Naive thymus-derived CD8-positive, alpha-beta T cell (primary cell): ENCODE data around the gene ASAP2. TPM values are rescaled to one million over a fixed set of nuclear protein-coding genes. Genes with fewer than 3 reads are reported as not detected.
A peak's percentile ranks its signal among the peaks of the same experiment; 100 is the strongest.

ENCODE experiments used
- ATAC-seq, 2 donors: fragments of 150-1000 bp; cut with Tn5 transposase in 1 of 2; sonication (Bioruptor Pico), chemical (Tn5 transposase) in 1 of 2; 1 replicate in 1 of 2; 2 replicates in 1 of 2; pipeline ENCODE4 v1.10.0; 2021; ENCODE audit warnings: mild to moderate bottlenecking in 2 of 2, moderate library complexity in 2 of 2
- POLR2A ChIA-PET: fragments of 350-600 bp; sonication (Branson Sonifier 250); formaldehyde crosslinking; loops from one replicate; lab custom pipeline; 2021; ENCODE audit warnings: antibody characterized with exemption; lab: Charles Lee
- DNase-seq, 10 donors: peaks; one replicate each; pipeline versions ENCODE4 v3.0.0 to v3.0.0-alpha.2; 2020 to 2022
- H3K27ac Mint-ChIP-seq, 10 donors: one replicate each; pipeline ENCODE4 v1.8.0; 2020 to 2022; ENCODE audit warnings: mild to moderate bottlenecking in 10 of 10, mixed read lengths in 10 of 10, moderate library complexity in 4 of 10, inconsistent platforms in 1 of 10
- H3K27me3 Mint-ChIP-seq, 5 donors: one replicate each; pipeline ENCODE4 v1.8.0; 2021 to 2022; ENCODE audit warnings: mixed read lengths in 5 of 5
- H3K36me3 Mint-ChIP-seq, 3 donors: one replicate each; pipeline ENCODE4 v1.8.0; 2020 to 2022; ENCODE audit warnings: mixed read lengths in 3 of 3, mild to moderate bottlenecking in 2 of 3, inconsistent platforms in 1 of 3
- H3K4me1 Mint-ChIP-seq, 4 donors: one replicate each; pipeline ENCODE4 v1.8.0; 2021 to 2022; ENCODE audit warnings: mixed read lengths in 4 of 4
- H3K4me3 Mint-ChIP-seq, 10 donors: one replicate each; pipeline ENCODE4 v1.8.0; 2020 to 2022; ENCODE audit warnings: mild to moderate bottlenecking in 10 of 10, mixed read lengths in 10 of 10, moderate library complexity in 6 of 10, inconsistent platforms in 1 of 10
- H3K9me3 Mint-ChIP-seq, 9 donors: one replicate each; pipeline ENCODE4 v1.8.0; 2020 to 2022; ENCODE audit warnings: mixed read lengths in 9 of 9, mild to moderate bottlenecking in 3 of 9, inconsistent platforms in 1 of 9, moderate library complexity in 1 of 9
- polyA plus RNA-seq, 3 donors: library from polyadenylated mRNA; unstranded; fragments of 300-500 nt; fragmentation: Illumina TruSeq; gene quantifications; one replicate each; pipeline ENCODE4 v1.2.3, GENCODE V29; 2021
- total RNA-seq, 8 experiments: library from RNA in 2 of 8; stranded (reverse) in 2 of 8; gene quantifications; one replicate each; pipeline ENCODE4 v1.2.3 and lab custom pipeline; 2021 to 2026

ASAP2 gene
- total and polyA plus RNA-seq, 5 experiments from 2014 or later = not detected

- no peak for ATAC-seq
- H3K36me3 Mint-ChIP-seq = no peaks in the 10 kb centered on the region
- H3K4me3 Mint-ChIP-seq = no peak overlapping the region
- no peaks in the 10 kb centered on the region for H3K9me3 Mint-ChIP-seq
- POLR2A ChIA-PET = no interaction called here
- peaks cover 9 to 12% (median 10%) of the 10 kb centered on the region in 5 donors for H3K27me3 Mint-ChIP-seq
- no peaks in the 10 kb centered on the region for H3K4me1 Mint-ChIP-seq
- no peak overlapping the region for H3K27ac Mint-ChIP-seq
- DNase-seq = no peak
Measured at GRCh38 chr2:9192712-9193111, 13.9 kb upstream of the ASAP2 start.

GRCh38 chr2:9194352-9194751 is 12.3 kb upstream of the ASAP2 start:
- no peak overlapping the region for H3K4me3 Mint-ChIP-seq
- H3K4me1 Mint-ChIP-seq = no peaks in the 10 kb centered on the region
- H3K27ac Mint-ChIP-seq = no peak overlapping the region
- no peaks in the 10 kb centered on the region for H3K9me3 Mint-ChIP-seq
- DNase-seq (no peak), ATAC-seq (no peak)
- H3K36me3 Mint-ChIP-seq = peaks cover 0 to 8% (median 0%) of the 10 kb centered on the region in 3 donors
- peaks cover 16 to 23% (median 21%) of the 10 kb centered on the region in 5 donors for H3K27me3 Mint-ChIP-seq
- POLR2A ChIA-PET = no interaction called here

GRCh38 chr2:9196637-9197036 is 10.0 kb upstream of the ASAP2 start:
- H3K27me3 Mint-ChIP-seq = peaks cover 28 to 39% (median 32%) of the 10 kb centered on the region in 5 donors
- ATAC-seq = no peak
- no peak for DNase-seq
- no peak overlapping the region for H3K4me3 Mint-ChIP-seq
- POLR2A ChIA-PET = no interaction called here
- no peak overlapping the region for H3K27ac Mint-ChIP-seq
- H3K36me3 Mint-ChIP-seq = peaks cover 0 to 8% (median 0%) of the 10 kb centered on the region in 3 donors
- no peaks in the 10 kb centered on the region for H3K9me3 Mint-ChIP-seq
- no peaks in the 10 kb centered on the region for H3K4me1 Mint-ChIP-seq

GRCh38 chr2:9197916-9198315 is 8.7 kb upstream of the ASAP2 start:
- ATAC-seq (no peak), DNase-seq (no peak)
- no peaks in the 10 kb centered on the region for H3K4me1 Mint-ChIP-seq
- no peaks in the 10 kb centered on the region for H3K9me3 Mint-ChIP-seq
- POLR2A ChIA-PET = no interaction called here
- peaks cover 28 to 39% (median 34%) of the 10 kb centered on the region in 5 donors for H3K27me3 Mint-ChIP-seq
- H3K27ac Mint-ChIP-seq = no peak overlapping the region
- H3K36me3 Mint-ChIP-seq = peaks cover 0 to 8% (median 0%) of the 10 kb centered on the region in 3 donors
- no peak overlapping the region for H3K4me3 Mint-ChIP-seq

GRCh38 chr2:9199716-9200632 is 6.6 kb upstream of the ASAP2 start:
- DNase-seq (no peak), ATAC-seq (no peak)
- peak overlapping the region in 1 of 10 donors; percentile 73 for H3K27ac Mint-ChIP-seq
- no peaks in the 10 kb centered on the region for H3K4me1 Mint-ChIP-seq
- H3K27me3 Mint-ChIP-seq = peaks cover 30 to 51% (median 44%) of the 10 kb centered on the region in 5 donors
- no peaks in the 10 kb centered on the region for H3K9me3 Mint-ChIP-seq
- H3K36me3 Mint-ChIP-seq = peaks cover 0 to 8% (median 0%) of the 10 kb centered on the region in 3 donors
- H3K4me3 Mint-ChIP-seq = no peak overlapping the region
- POLR2A ChIA-PET = no interaction called here

- ATAC-seq = no peak
- no peak overlapping the region for H3K27ac Mint-ChIP-seq
- H3K4me1 Mint-ChIP-seq = peaks cover 0 to 4% (median 0%) of the 10 kb centered on the region in 4 donors
- POLR2A ChIA-PET = no interaction called here
- peaks cover 30 to 55% (median 47%) of the 10 kb centered on the region in 5 donors for H3K27me3 Mint-ChIP-seq
- H3K4me3 Mint-ChIP-seq = no peak overlapping the region
- peaks cover 0 to 8% (median 0%) of the 10 kb centered on the region in 3 donors for H3K36me3 Mint-ChIP-seq
- no peaks in the 10 kb centered on the region for H3K9me3 Mint-ChIP-seq
- DNase-seq = no peak
Measured at GRCh38 chr2:9200633-9201015, 6.0 kb upstream of the ASAP2 start.

- ATAC-seq = no peak
- peaks cover 0 to 8% (median 0%) of the 10 kb centered on the region in 3 donors for H3K36me3 Mint-ChIP-seq
- peaks cover 0 to 8% (median 3%) of the 10 kb centered on the region in 4 donors for H3K4me1 Mint-ChIP-seq
Measured at GRCh38 chr2:9201185-9201891, 5.3 kb upstream of the ASAP2 start.

GRCh38 chr2:9203006-9203405 is 3.6 kb upstream of the ASAP2 start:
- POLR2A ChIA-PET = no interaction called here
- ATAC-seq = no peak
- peaks cover 0 to 8% (median 0%) of the 10 kb centered on the region in 3 donors for H3K36me3 Mint-ChIP-seq

More at GRCh38 chr2:9201185-9201891, 5.3 kb upstream of the ASAP2 start:
- Mint-ChIP-seq H3K9me3 (no peaks in the 10 kb centered on the region), H3K4me3 (no peak overlapping the region), H3K27ac (no peak overlapping the region), H3K27me3 (peaks cover 34 to 61% (median 51%) of the 10 kb centered on the region in 5 donors)
- POLR2A ChIA-PET = no interaction called here
- DNase-seq = no peak

GRCh38 chr2:9203876-9204275 is 2.7 kb upstream of the ASAP2 start:
- ATAC-seq = no peak
- H3K4me3 Mint-ChIP-seq = no peak overlapping the region
- no peak for DNase-seq
- H3K36me3 Mint-ChIP-seq = peaks cover 0 to 5% (median 0%) of the 10 kb centered on the region in 3 donors
- H3K4me1 Mint-ChIP-seq = peaks cover 4 to 15% (median 6%) of the 10 kb centered on the region in 4 donors
- POLR2A ChIA-PET = no interaction called here
- no peak overlapping the region for H3K27ac Mint-ChIP-seq
- H3K9me3 Mint-ChIP-seq = no peaks in the 10 kb centered on the region
- peaks cover 31 to 62% (median 47%) of the 10 kb centered on the region in 5 donors for H3K27me3 Mint-ChIP-seq

More at GRCh38 chr2:9203006-9203405, 3.6 kb upstream of the ASAP2 start:
- peaks cover 3 to 12% (median 5%) of the 10 kb centered on the region in 4 donors for H3K4me1 Mint-ChIP-seq
- no peak overlapping the region for H3K27ac Mint-ChIP-seq
- H3K27me3 Mint-ChIP-seq = peaks cover 28 to 57% (median 45%) of the 10 kb centered on the region in 5 donors
- H3K9me3 Mint-ChIP-seq = no peaks in the 10 kb centered on the region
- DNase-seq = no peak
- no peak overlapping the region for H3K4me3 Mint-ChIP-seq

- Mint-ChIP-seq H3K4me1 (peaks cover 4 to 15% (median 6%) of the 10 kb centered on the region in 4 donors), H3K27me3 (peaks cover 27 to 56% (median 50%) of the 10 kb centered on the region in 5 donors), H3K36me3 (no peaks in the 10 kb centered on the region), H3K27ac (no peak overlapping the region), H3K9me3 (no peaks in the 10 kb centered on the region), H3K4me3 (peak overlapping the region in 4 of 10 donors; percentile 23 to 63 (median 41))
- ATAC-seq = no peak
- DNase-seq = no peak
- POLR2A ChIA-PET = no interaction called here
Measured at GRCh38 chr2:9204939-9205338, 1.7 kb upstream of the ASAP2 start.

- ATAC-seq (no peak), DNase-seq (no peak)
- no peaks in the 10 kb centered on the region for H3K9me3 Mint-ChIP-seq
- no peak overlapping the region for H3K27ac Mint-ChIP-seq
- H3K4me1 Mint-ChIP-seq = peaks cover 4 to 15% (median 6%) of the 10 kb centered on the region in 4 donors
- no peaks in the 10 kb centered on the region for H3K36me3 Mint-ChIP-seq
- peak overlapping the region; percentile 32 to 76 (median 46) for H3K4me3 Mint-ChIP-seq
- peaks cover 27 to 56% (median 50%) of the 10 kb centered on the region in 5 donors for H3K27me3 Mint-ChIP-seq
- POLR2A ChIA-PET = no interaction called here
Measured at GRCh38 chr2:9205486-9205885, 1.1 kb upstream of the ASAP2 start.

- H3K4me3 Mint-ChIP-seq = peak overlapping the region in 6 of 10 donors; percentile 8 to 51 (median 34)
- H3K36me3 Mint-ChIP-seq = no peaks in the 10 kb centered on the region
- ATAC-seq = no peak
- DNase-seq = no peak
- peaks cover 4 to 15% (median 6%) of the 10 kb centered on the region in 4 donors for H3K4me1 Mint-ChIP-seq
- H3K27me3 Mint-ChIP-seq = peaks cover 26 to 57% (median 54%) of the 10 kb centered on the region in 5 donors
- no peaks in the 10 kb centered on the region for H3K9me3 Mint-ChIP-seq
- POLR2A ChIA-PET = no interaction called here
- H3K27ac Mint-ChIP-seq = no peak overlapping the region
Measured at GRCh38 chr2:9206991-9207640, 504 bp downstream of the ASAP2 start.
